Subcutaneous adipose tissue (tissue), 4 donors: ENCODE measurements around the gene BBS7. TPM values are rescaled to one million over a fixed set of nuclear protein-coding genes. Genes with fewer than 3 reads are reported as not detected.

ENCODE experiments used
- CTCF ChIP-seq: fragments of 450-650 bp; IDR thresholded peaks from one replicate; pipeline ENCODE4 v1.5.1; 2016; ENCODE audit warnings: low read depth, mild to moderate bottlenecking, control low read depth, antibody characterized with exemption, moderate library complexity
- total RNA-seq, 4 donors: library from RNA; depleted of rRNA; stranded (reverse); fragments of >200 nt; gene quantifications; one replicate each; pipeline ENCODE4 v1.1.0, GENCODE V29; 2016

Gene BBS7
- total RNA-seq, 4 donors from 2014 or later = 8.1 to 19.0 (median 11.9) TPM

- TF ChIP-seq CTCF = no peak
Observed at GRCh38 chr4:121863799-121864198, 6.5 kb downstream of the BBS7 start.

GRCh38 chr4:121861426-121861825 lies 8.8 kb downstream of the BBS7 start:
- TF ChIP-seq CTCF = no peak

- TF ChIP-seq CTCF = no peak
Observed at GRCh38 chr4:121860121-121860520, 10.2 kb downstream of the BBS7 start.

- no peak for TF ChIP-seq CTCF
Observed at GRCh38 chr4:121851354-121851753, 18.9 kb downstream of the BBS7 start.

- TF ChIP-seq CTCF = no peak
Observed at GRCh38 chr4:121846662-121847061, 23.6 kb downstream of the BBS7 start.

GRCh38 chr4:121842862-121843261 lies 27.4 kb downstream of the BBS7 start:
- no peak for TF ChIP-seq CTCF

GRCh38 chr4:121838136-121838535 lies 32.1 kb downstream of the BBS7 start:
- TF ChIP-seq CTCF = no peak
